Inflammatory macrophage (primary cell): ENCODE measurements around the gene TNIK.

Experiments used
- DNase-seq, 2 donors: peaks; one replicate each; pipeline ENCODE4 v3.0.0-alpha.2; 2020 to 2022

Gene TNIK

GRCh38 chr3:171186383-171186782 is 273.8 kb downstream of the TNIK start:
- DNase-seq: no peak

- DNase-seq: no peak
Observed at GRCh38 chr3:171185959-171186358, 274.2 kb downstream of the TNIK start.

- DNase-seq: peak in 1 of 2 donors; percentile 15
Observed at GRCh38 chr3:171184372-171184771, 275.8 kb downstream of the TNIK start.

GRCh38 chr3:171183042-171183441 is 277.2 kb downstream of the TNIK start:
- peak; percentile 9 to 23 for DNase-seq

- no peak for DNase-seq
Observed at GRCh38 chr3:171181907-171182690, 278.1 kb downstream of the TNIK start.

- DNase-seq: peak in 1 of 2 donors; percentile 22
Observed at GRCh38 chr3:171178714-171179113, 281.5 kb downstream of the TNIK start.

GRCh38 chr3:171177553-171177952 is 282.7 kb downstream of the TNIK start:
- DNase-seq: no peak

- no peak for DNase-seq
Observed at GRCh38 chr3:171177056-171177455, 283.1 kb downstream of the TNIK start.

- DNase-seq: peak in 1 of 2 donors; percentile 35
Observed at GRCh38 chr3:171176244-171176933, 283.8 kb downstream of the TNIK start.

- DNase-seq: no peak
Observed at GRCh38 chr3:171175741-171176234, 284.4 kb downstream of the TNIK start.

- peak; percentile 71 to 82 for DNase-seq
Observed at GRCh38 chr3:171173736-171174135, 286.5 kb downstream of the TNIK start.

GRCh38 chr3:171172070-171172469 is 288.1 kb downstream of the TNIK start:
- no peak for DNase-seq

- no peak for DNase-seq
Observed at GRCh38 chr3:171169866-171170265, 290.3 kb downstream of the TNIK start.

GRCh38 chr3:171169443-171169842 is 290.8 kb downstream of the TNIK start:
- DNase-seq: no peak

GRCh38 chr3:171168551-171168950 is 291.7 kb downstream of the TNIK start:
- no peak for DNase-seq

GRCh38 chr3:171168086-171168485 is 292.1 kb downstream of the TNIK start:
- DNase-seq: no peak

GRCh38 chr3:171165983-171166382 is 294.2 kb downstream of the TNIK start:
- no peak for DNase-seq

GRCh38 chr3:171165499-171165921 is 294.7 kb downstream of the TNIK start:
- no peak for DNase-seq

GRCh38 chr3:171164067-171164465 is 296.1 kb downstream of the TNIK start:
- no peak for DNase-seq

GRCh38 chr3:171163101-171164066 is 296.8 kb downstream of the TNIK start:
- peak; percentile 61 to 68 for DNase-seq

GRCh38 chr3:171160325-171160724 is 299.9 kb downstream of the TNIK start:
- DNase-seq: no peak

- DNase-seq: no peak
Observed at GRCh38 chr3:171159822-171160157, 300.4 kb downstream of the TNIK start.
